ENCODE measurements around the gene ETNK2.
"Not testable (repeated sequence)": the region's sequence is repeated elsewhere in the genome, so short reads cannot be mapped to it uniquely, and the experiment has no call there.

GRCh38 chr1:204099754-204100153, 52.1 kb downstream of the ETNK2 start:
- not testable (repeated sequence) for TF ChIP-seq POLR2A (IDR thresholded peaks at IDR 0.05; ENCODE audit: insufficient read depth in 1 of 2, low read depth in 2 of 2, low read length in 2 of 2); ARID3A (IDR thresholded peaks at IDR 0.05; ENCODE audit: low read depth, low read length)
